ENCODE measurements around the gene SAXO1.

GRCh38 chr9:18935541-18935940 lies 97.5 kb downstream of the SAXO1 start:
- TF ChIP-seq EZH2 (IDR thresholded peaks at IDR 0.05; ENCODE audit: insufficient read depth, low read length) (no peak), CTCF (IDR thresholded peaks at IDR 0.05; ENCODE audit: insufficient read depth, low read depth, low read length) (no peak)
